Right atrium auricular region (tissue), 2 donors: Measurements from ENCODE around the gene MRAP. TPM values are rescaled to one million over a fixed set of nuclear protein-coding genes. Genes with fewer than 3 reads are reported as not detected.

Experiments
- DNase-seq: peaks from one replicate; pipeline ENCODE4 v3.0.0-alpha.2; 2019; ENCODE audit warnings: low spot score
- H3K27ac ChIP-seq, 2 donors: fragments of 200-600 bp; sonication (generic); 1 replicate in 1 of 2; 2 replicates in 1 of 2; pipeline ENCODE4 v1.5.1; 2016 to 2019
- H3K27me3 ChIP-seq, 2 donors: fragments of 200-600 bp; sonication (generic); one replicate each; pipeline versions ENCODE4 v1.5.1 to v1.6.0; 2017 to 2019
- H3K36me3 ChIP-seq: fragments of 200-600 bp; sonication (generic); one replicate; pipeline ENCODE4 v1.5.1; 2016
- H3K4me1 ChIP-seq, 2 donors: fragments of 200-600 bp; sonication (generic); one replicate each; pipeline versions ENCODE4 v1.5.1 to v1.6.0; 2017 to 2019
- H3K4me3 ChIP-seq, 2 donors: fragments of 200-600 bp; sonication (generic); 1 replicate in 1 of 2; 2 replicates in 1 of 2; pipeline ENCODE4 v1.5.1; 2017 to 2019; ENCODE audit warnings: mild to moderate bottlenecking in 1 of 2, moderate library complexity in 1 of 2
- H3K9me3 ChIP-seq, 2 donors: fragments of 200-600 bp; sonication (generic); one replicate each; pipeline ENCODE4 v1.5.1; 2019
- total RNA-seq, 2 donors: library from RNA; depleted of rRNA; stranded (reverse); fragments of >200 nt; gene quantifications; one replicate each; pipeline ENCODE4 v1.1.0, GENCODE V29; 2016
- TF ChIP-seq, protein P1 (sequence below), 2 donors: fragments of 200-600 bp; sonication (generic); IDR thresholded peaks; one replicate each; pipeline ENCODE4 v1.5.1; 2019; ENCODE audit warnings: antibody characterized with exemption in 2 of 2

Gene MRAP
- 1 to 10 TPM in 1 of 2 donors, not detected in 1; 5.3 TPM for total RNA-seq

DNA sequence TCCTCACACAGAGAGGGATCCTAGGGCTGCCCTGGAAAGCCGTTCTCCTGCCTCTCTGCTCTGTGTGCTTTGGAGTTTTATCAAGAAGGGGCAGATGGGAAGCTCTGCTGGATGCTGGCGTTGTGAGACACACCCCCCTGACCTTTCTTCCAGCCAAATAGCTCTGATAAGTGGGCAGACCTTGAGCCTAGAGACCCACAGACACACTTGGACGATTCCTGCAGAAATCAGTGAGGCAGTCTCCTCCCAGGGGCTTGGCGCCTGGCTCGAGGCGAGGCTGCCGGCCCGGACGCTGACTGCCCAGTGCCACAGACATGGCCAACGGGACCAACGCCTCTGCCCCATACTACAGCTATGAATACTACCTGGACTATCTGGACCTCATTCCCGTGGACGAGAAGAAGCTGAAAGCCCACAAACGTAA, at the start of gene MRAP:
Gene MRAP, plus strand, starts transcription at position 198 of the 424 bp plus-strand sequence. Its CDS starts 117 bp downstream, at position 315.
- TF ChIP-seq, protein P1, sequence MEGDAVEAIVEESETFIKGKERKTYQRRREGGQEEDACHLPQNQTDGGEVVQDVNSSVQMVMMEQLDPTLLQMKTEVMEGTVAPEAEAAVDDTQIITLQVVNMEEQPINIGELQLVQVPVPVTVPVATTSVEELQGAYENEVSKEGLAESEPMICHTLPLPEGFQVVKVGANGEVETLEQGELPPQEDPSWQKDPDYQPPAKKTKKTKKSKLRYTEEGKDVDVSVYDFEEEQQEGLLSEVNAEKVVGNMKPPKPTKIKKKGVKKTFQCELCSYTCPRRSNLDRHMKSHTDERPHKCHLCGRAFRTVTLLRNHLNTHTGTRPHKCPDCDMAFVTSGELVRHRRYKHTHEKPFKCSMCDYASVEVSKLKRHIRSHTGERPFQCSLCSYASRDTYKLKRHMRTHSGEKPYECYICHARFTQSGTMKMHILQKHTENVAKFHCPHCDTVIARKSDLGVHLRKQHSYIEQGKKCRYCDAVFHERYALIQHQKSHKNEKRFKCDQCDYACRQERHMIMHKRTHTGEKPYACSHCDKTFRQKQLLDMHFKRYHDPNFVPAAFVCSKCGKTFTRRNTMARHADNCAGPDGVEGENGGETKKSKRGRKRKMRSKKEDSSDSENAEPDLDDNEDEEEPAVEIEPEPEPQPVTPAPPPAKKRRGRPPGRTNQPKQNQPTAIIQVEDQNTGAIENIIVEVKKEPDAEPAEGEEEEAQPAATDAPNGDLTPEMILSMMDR (IDR thresholded peaks at IDR 0.05), result no peak
- no peaks in the 10 kb centered on the region for H3K9me3 ChIP-seq
- H3K4me1 ChIP-seq, result no peaks in the 10 kb centered on the region
- DNase-seq, result no peak
- H3K27me3 ChIP-seq, result no peaks in the 10 kb centered on the region
- H3K4me3 ChIP-seq, result no peak within 1 kb of the TSS
- no peaks in the 10 kb centered on the region for H3K36me3 ChIP-seq
- H3K27ac ChIP-seq, result no peak within 1 kb of the TSS

DNA sequence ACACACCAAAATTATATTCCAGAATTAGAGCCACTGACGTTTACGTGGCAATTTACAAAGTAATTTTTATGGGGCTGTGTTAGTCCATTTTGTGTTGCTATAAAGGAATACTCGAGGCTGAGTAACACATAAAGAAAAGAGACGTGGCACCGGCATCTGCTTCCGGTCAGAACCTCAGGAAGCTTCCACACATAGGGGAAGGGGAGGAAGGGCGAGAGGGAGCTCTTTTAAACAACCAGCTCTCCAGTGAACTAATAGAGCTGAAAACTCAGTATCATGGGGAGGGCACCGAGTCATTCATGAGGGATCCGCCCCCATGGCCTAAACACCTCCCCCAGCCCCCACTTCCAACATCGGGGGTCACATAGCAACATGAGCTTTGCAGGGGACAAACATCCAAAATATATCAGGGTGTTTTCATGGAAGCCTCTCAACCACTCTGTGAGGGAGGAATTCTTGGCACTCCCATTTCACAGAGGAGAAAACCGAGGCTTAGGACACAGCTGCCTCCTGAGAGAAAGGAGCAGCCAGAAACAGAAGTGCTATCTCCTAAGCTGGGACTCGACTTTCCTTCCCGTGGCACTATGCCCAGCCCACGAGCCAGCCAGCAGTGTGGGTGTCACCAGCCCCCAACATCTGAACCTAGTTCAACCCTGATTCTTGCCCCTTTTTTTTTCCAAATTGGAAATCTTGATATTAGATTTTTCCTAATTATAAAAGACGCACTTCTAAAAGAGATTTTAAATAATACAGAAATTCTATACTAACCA, 49.0 kb upstream of the MRAP start:
- no peak for DNase-seq
- H3K4me1 ChIP-seq, result peaks cover 0 to 11% of the 10 kb centered on the region in 2 donors
- TF ChIP-seq, protein P1 (IDR thresholded peaks at IDR 0.05), result no peak
- no peak overlapping the region for H3K4me3 ChIP-seq
- H3K27me3 ChIP-seq, result no peaks in the 10 kb centered on the region
- H3K27ac ChIP-seq, result no peak overlapping the region
- H3K36me3 ChIP-seq, result no peaks in the 10 kb centered on the region
- no peaks in the 10 kb centered on the region for H3K9me3 ChIP-seq

DNA sequence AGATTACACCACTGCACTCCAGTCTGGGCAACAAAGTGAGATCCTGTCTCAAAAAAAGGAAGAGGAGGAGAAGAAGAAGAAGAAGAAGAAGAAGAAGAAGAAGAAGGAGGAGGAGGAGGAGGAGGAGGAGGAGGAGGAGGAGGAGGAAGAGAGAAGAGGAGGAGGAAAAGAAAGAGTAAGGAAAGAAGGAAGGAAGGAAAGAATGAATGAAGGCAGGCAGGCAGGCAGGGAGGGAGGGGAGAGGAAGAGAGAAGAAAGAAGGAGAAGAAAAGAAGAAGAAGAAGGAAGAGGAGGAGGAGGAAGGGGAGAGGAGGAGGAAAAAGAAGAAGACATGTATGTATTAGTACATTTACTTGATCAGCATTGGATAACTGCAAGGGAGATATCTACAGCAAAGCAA, 46.5 kb upstream of the MRAP start:
- no peak overlapping the region for H3K4me3 ChIP-seq
- TF ChIP-seq, protein P1 (IDR thresholded peaks at IDR 0.05), result no peak
- no peaks in the 10 kb centered on the region for H3K9me3 ChIP-seq

DNA sequence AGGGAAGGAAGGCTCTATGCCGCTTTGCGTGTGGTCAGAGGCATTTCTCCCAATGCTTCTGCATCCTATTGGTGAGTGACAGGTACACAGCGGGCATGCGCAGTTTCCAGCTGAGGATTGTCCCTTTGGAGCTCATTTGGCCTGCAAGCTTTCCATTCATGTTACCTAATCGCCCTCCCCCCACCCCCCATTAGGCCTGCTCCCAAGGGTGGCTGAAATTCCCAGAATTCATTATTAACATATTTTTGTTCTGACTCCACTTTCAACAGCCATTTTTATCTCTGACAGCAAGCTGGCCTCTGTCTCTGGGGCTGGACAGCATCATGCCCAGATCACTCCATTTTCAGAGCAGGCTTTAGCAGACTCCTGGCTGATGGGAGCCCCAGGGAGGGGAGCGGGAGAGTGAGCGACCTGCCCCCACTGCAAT, 45.4 kb upstream of the MRAP start:
- H3K27me3 ChIP-seq, result no peaks in the 10 kb centered on the region
- H3K4me3 ChIP-seq, result no peak overlapping the region
- no peaks in the 10 kb centered on the region for H3K36me3 ChIP-seq
- DNase-seq, result peak; percentile 60
- TF ChIP-seq, protein P1 (IDR thresholded peaks at IDR 0.05), result no peak
- no peaks in the 10 kb centered on the region for H3K9me3 ChIP-seq
- H3K4me1 ChIP-seq, result peaks cover 0 to 29% of the 10 kb centered on the region in 2 donors
- no peak overlapping the region for H3K27ac ChIP-seq

More for the DNA sequence above, 46.5 kb upstream of the MRAP start:
- no peak for DNase-seq
- peaks cover 0 to 20% of the 10 kb centered on the region in 2 donors for H3K4me1 ChIP-seq
- no peak overlapping the region for H3K27ac ChIP-seq
- H3K36me3 ChIP-seq, result no peaks in the 10 kb centered on the region
- H3K27me3 ChIP-seq, result no peaks in the 10 kb centered on the region

- TF ChIP-seq, protein P1 (IDR thresholded peaks at IDR 0.05), result no peak
- no peak overlapping the region for H3K4me3 ChIP-seq
Observed at GRCh38 chr21:32256251-32256650, 42.4 kb upstream of the MRAP start.

More at GRCh38 chr21:32256251-32256650, 42.4 kb upstream of the MRAP start:
- Histone ChIP-seq H3K36me3 (no peaks in the 10 kb centered on the region), H3K9me3 (no peaks in the 10 kb centered on the region), H3K27me3 (no peaks in the 10 kb centered on the region), H3K4me1 (peaks cover 0 to 32% of the 10 kb centered on the region in 2 donors), H3K27ac (peak overlapping the region; percentile 33 to 41)
- DNase-seq, result no peak
